ENCODE results near the gene ZNF521. TPM values are rescaled to one million over a fixed set of nuclear protein-coding genes. Genes with fewer than 3 reads are reported as not detected.

ZNF521 gene
- total and polyA plus RNA-seq, 9 donors: 24.3 to 51.3 (median 44.1) TPM

- Histone ChIP-seq H3K4me3 (no peak overlapping the region), H3K27ac (no peak overlapping the region), H3K36me3 (no peaks in the 10 kb centered on the region), H3K9me3 (no peaks in the 10 kb centered on the region), H3K27me3 (no peaks in the 10 kb centered on the region), H3K4me1 (ENCODE audit: insufficient read depth) (no peaks in the 10 kb centered on the region)
- intact Hi-C loops (cut with DNase I): no loop called here
- no peak for TF ChIP-seq CTCF (IDR thresholded peaks at IDR 0.05)
- DNase-seq: no peak
- WGBS, 3 donors: 92 to 93% (median 93%) methylated on average over 17 of the region's 17 CpGs
Observed at GRCh38 chr18:25016181-25016580, 335.8 kb downstream of the ZNF521 start.
